Measurements from ENCODE around the gene CROCC2.

Gene CROCC2

GRCh38 chr2:240899468-240899865 is 6.7 kb upstream of the CROCC2 start:
- TF ChIP-seq ZNF704 (tag by site-specific recombination; IDR thresholded peaks at IDR 0.05), result no peak
- no peak for TF ChIP-seq WT1 (tag by site-specific recombination; IDR thresholded peaks at IDR 0.05)
- no peak for TF ChIP-seq ZBTB49 (tag by site-specific recombination; IDR thresholded peaks at IDR 0.05; ENCODE audit: low read depth)
- TF ChIP-seq ZIC2 (tag by site-specific recombination; IDR thresholded peaks at IDR 0.05), result no peak
- no peak for TF ChIP-seq PRDM10 (tag by site-specific recombination; IDR thresholded peaks at IDR 0.05)
- TF ChIP-seq ZNF621 (tag by site-specific recombination; IDR thresholded peaks at IDR 0.05), result no peak
- no peak for TF ChIP-seq ZNF501 (tag by site-specific recombination; IDR thresholded peaks at IDR 0.05)
- no peak for TF ChIP-seq ZSCAN18 (tag by site-specific recombination; IDR thresholded peaks at IDR 0.05)
- no peak for TF ChIP-seq ZNF677 (tag by site-specific recombination; IDR thresholded peaks at IDR 0.05)
- no peak for TF ChIP-seq ZNF785 (tag by site-specific recombination; IDR thresholded peaks at IDR 0.05)
- TF ChIP-seq ZNF521 (tag by site-specific recombination; IDR thresholded peaks at IDR 0.05), result no peak
- TF ChIP-seq ZNF610 (tag by site-specific recombination; IDR thresholded peaks at IDR 0.05; ENCODE audit: borderline replicate concordance), result no peak
- TF ChIP-seq ZNF350 (tag by site-specific recombination; IDR thresholded peaks at IDR 0.05), result no peak
- TF ChIP-seq ZNF843 (tag by site-specific recombination; IDR thresholded peaks at IDR 0.05), result no peak
- no peak for TF ChIP-seq SETDB1 (IDR thresholded peaks at IDR 0.05; ENCODE audit: insufficient read length, low read length)
- TF ChIP-seq ZNF391 (tag by site-specific recombination; IDR thresholded peaks at IDR 0.05; ENCODE audit: borderline replicate concordance, low read depth), result no peak
- TF ChIP-seq PATZ1 (tag by site-specific recombination; IDR thresholded peaks at IDR 0.05), result no peak
- TF ChIP-seq ZNF10 (tag by site-specific recombination; IDR thresholded peaks at IDR 0.05), result no peak
- ChIA-PET CTCF (interaction anchor here (0.8 kb wide), 1 partner anchor 13 kb away, joined by 3 read pairs; no protein-coding TSS in a partner anchor), POLR2A (no interaction called here)
- no peak overlapping the region for H3K4me3 ChIP-seq (ENCODE audit: low read depth, low read length)
- H3K9me3 ChIP-seq (ENCODE audit: control insufficient read depth, insufficient read depth, low read depth, low read length), result no peaks in the 10 kb centered on the region
- no peaks in the 10 kb centered on the region for H3K36me3 ChIP-seq (ENCODE audit: control insufficient read depth in 2 of 2, insufficient read depth in 1 of 2, low read length in 2 of 2)
- no peaks in the 10 kb centered on the region for H3K4me1 ChIP-seq (ENCODE audit: control insufficient read depth, insufficient read depth, low read length)
- H3K27ac ChIP-seq (ENCODE audit: extremely low read depth, low read depth, low read length), result no peak overlapping the region
